HG02884 (cell line): ENCODE measurements around the gene ERBB3.

ENCODE experiments used
- ATAC-seq: cut with Tn5 transposase; IDR thresholded peaks from one replicate; pipeline ENCODE4 v1.9.1; 2021; ENCODE audit warnings: mild to moderate bottlenecking, moderate library complexity; ENCODE audit not compliant: unreplicated experiment

The ERBB3 gene

GRCh38 chr12:56078931-56079722 lies 838 bp upstream of the ERBB3 start:
- peak; percentile 55 for ATAC-seq

GRCh38 chr12:56080556-56081138 lies 682 bp downstream of the ERBB3 start:
- no peak for ATAC-seq

- no peak for ATAC-seq
Observed at GRCh38 chr12:56081393-56082347, 1.7 kb downstream of the ERBB3 start.

- ATAC-seq: no peak
Observed at GRCh38 chr12:56082382-56082781, 2.4 kb downstream of the ERBB3 start.

GRCh38 chr12:56082967-56083366 lies 3.0 kb downstream of the ERBB3 start:
- ATAC-seq: no peak

GRCh38 chr12:56084958-56085543 lies 5.1 kb downstream of the ERBB3 start:
- no peak for ATAC-seq

- no peak for ATAC-seq
Observed at GRCh38 chr12:56086096-56086495, 6.1 kb downstream of the ERBB3 start.

GRCh38 chr12:56086608-56087007 lies 6.6 kb downstream of the ERBB3 start:
- no peak for ATAC-seq

GRCh38 chr12:56087220-56087619 lies 7.3 kb downstream of the ERBB3 start:
- no peak for ATAC-seq

GRCh38 chr12:56097738-56098137 lies 17.8 kb downstream of the ERBB3 start:
- no peak for ATAC-seq

GRCh38 chr12:56098592-56098991 lies 18.6 kb downstream of the ERBB3 start:
- no peak for ATAC-seq

- no peak for ATAC-seq
Observed at GRCh38 chr12:56099787-56100186, 19.8 kb downstream of the ERBB3 start.

GRCh38 chr12:56101045-56101444 lies 21.1 kb downstream of the ERBB3 start:
- ATAC-seq: no peak

GRCh38 chr12:56102683-56103065 lies 22.7 kb downstream of the ERBB3 start:
- ATAC-seq: no peak

- no peak for ATAC-seq
Observed at GRCh38 chr12:56103066-56103711, 23.2 kb downstream of the ERBB3 start.

- no peak for ATAC-seq
Observed at GRCh38 chr12:56103823-56104108, 23.8 kb downstream of the ERBB3 start.

- peak; percentile 93 for ATAC-seq
Observed at GRCh38 chr12:56104109-56104814, 24.3 kb downstream of the ERBB3 start, which contains the start of gene PA2G4. Gene PA2G4, plus strand, starts transcription at chr12:56104559. Its CDS starts 179 bp downstream, at chr12:56104738.

GRCh38 chr12:56104815-56105608 lies 25.0 kb downstream of the ERBB3 start:
- peak; percentile 13 for ATAC-seq

GRCh38 chr12:56105609-56105902 lies 25.6 kb downstream of the ERBB3 start:
- ATAC-seq: no peak
